HFF-Myc (cell line): ENCODE measurements around the gene PRSS57.
A peak's percentile ranks its signal among the peaks of the same experiment; 100 is the strongest.
"Not testable (repeated sequence)": the region's sequence is repeated elsewhere in the genome, so short reads cannot be mapped to it uniquely, and the experiment has no call there.

Experiments used
- DNase-seq: peaks from one replicate; pipeline ENCODE4 v3.0.0-alpha.2; 2011; ENCODE audit warnings: low read depth; ENCODE audit errors: extremely low read depth
- H3K4me3 ChIP-seq: replicated peaks from 2 replicates; pipeline ENCODE4 v1.5.1; 2011; ENCODE audit warnings: low read depth, mild to moderate bottlenecking, control low read depth, low read length
- CTCF ChIP-seq: IDR thresholded peaks from 2 replicates; pipeline ENCODE4 v1.5.1; 2012; ENCODE audit warnings: mild to moderate bottlenecking, low read depth, low read length, control low read depth; ENCODE audit errors: missing control alignments

Gene PRSS57

DNA sequence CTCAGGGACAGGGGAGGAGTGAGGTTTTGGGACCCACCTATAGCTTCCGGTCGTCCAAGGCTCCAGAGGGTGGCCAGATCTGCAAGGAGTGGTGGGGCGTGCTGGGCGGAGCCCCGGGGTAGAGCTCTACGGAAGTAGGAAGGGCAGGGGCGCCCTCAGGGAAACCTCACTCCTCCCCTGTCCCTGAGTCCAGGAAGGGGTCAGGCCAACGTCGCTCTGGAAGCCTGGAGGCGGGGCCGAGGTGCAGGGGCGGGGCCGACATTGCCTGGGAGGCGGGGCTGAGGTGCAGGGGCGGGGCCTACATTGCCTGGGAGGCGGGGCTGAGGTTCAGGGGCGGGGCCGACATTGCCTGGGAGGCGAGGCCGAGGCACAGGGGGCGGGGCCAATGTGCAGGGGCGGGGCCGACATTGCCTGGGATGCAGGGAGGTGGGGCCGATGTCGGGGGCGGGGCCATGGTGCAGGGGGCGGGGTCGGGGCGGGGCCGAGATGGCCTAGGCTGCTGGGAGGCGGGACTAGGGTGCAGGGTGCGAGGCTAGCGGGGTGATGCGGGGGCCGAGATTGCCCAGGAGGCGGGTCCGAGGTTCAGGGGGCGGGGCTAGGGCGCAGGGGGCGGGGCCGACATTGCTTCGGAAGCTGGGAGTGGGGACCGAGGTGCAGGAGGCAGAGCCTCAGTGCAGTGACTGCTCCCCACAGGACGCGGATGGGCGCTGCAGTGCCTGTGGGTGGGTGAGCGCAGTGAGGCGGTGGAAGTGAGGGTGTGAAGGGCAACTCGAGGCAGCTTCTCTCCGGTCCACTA, 8.6 kb upstream of the PRSS57 start:
- H3K4me3 ChIP-seq = no peak overlapping the region
- no peak for TF ChIP-seq CTCF
- DNase-seq = peak; percentile 2

GRCh38 chr19:703329-703650, 8.0 kb upstream of the PRSS57 start:
- DNase-seq = no peak
- no peak for TF ChIP-seq CTCF
- no peak overlapping the region for H3K4me3 ChIP-seq

DNA sequence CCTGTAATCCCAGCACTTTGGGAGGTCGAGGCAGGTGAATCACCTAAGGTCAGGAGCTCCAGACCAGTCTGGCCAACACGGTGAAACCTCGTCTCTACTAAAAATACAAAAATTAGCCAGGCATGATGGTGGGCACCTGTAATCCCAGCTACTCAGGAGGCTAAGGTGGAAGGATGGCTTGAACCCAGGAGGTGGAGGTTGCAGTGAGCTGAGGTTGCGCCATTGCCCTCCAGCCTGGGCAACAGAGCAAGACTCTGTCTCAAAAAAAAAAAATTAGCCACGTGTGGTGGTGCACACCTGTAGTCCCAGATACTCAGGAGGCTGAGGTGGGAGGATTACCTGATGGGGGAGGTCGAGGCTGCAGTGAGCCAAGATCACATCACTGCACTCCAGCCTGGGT, 7.6 kb upstream of the PRSS57 start:
- DNase-seq, H3K4me3 ChIP-seq: not testable (repeated sequence)

DNA sequence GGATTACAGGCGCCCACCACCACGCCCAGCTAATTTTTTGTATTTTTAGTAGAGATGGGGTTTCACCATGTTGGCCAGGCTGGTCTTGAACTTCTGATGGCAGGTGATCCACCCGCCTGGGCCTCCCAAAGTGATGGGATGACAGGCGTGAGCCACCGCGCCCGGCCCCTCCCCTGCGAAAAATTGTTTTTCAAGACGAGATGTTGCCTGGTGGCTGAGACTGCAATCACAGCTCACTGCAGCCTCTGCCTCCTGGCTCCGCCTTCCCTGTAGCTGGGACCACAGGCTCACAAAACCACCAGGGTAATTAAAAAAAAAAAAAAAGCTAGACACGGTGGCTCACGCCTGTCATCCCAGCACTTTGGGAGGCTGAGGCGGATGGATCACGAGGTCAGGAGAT, 4.6 kb upstream of the PRSS57 start:
- not testable (repeated sequence) for DNase-seq, H3K4me3 ChIP-seq

- H3K4me3 ChIP-seq = not testable (repeated sequence)
Observed at GRCh38 chr19:698529-698928, 3.3 kb upstream of the PRSS57 start.

GRCh38 chr19:694481-695351, 536 bp downstream of the PRSS57 start:
- no peak overlapping the region for H3K4me3 ChIP-seq

More at GRCh38 chr19:698529-698928, 3.3 kb upstream of the PRSS57 start:
- DNase-seq = not testable (repeated sequence)

DNA sequence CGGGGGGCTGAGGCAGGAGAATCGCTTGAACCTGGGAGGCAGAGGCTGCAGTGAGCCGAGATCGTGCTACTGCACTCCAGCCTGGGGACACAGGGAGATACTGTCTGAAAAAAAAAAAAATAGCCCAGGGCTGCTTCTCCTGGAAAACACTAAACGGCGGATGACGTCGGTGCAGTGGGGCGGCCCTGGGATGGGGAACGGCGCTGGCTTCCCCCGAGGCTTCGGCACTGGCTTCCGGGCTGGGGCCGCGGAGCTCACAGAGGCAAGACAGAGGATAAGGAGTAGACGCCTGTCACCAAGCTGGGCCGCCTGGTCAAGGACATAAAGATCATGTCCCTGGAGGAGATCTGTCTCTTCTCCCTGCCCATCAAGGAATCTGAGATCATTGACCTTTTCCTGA, 5.0 kb downstream of the PRSS57 start:
- DNase-seq = no peak
- TF ChIP-seq CTCF = no peak
- no peak overlapping the region for H3K4me3 ChIP-seq

More at GRCh38 chr19:694481-695351, 536 bp downstream of the PRSS57 start:
- no peak for DNase-seq
- TF ChIP-seq CTCF = no peak

GRCh38 chr19:688992-689391, 6.3 kb downstream of the PRSS57 start:
- DNase-seq = no peak
- no peak for TF ChIP-seq CTCF
- H3K4me3 ChIP-seq = no peak overlapping the region
